Kidney epithelial cell (primary cell): ENCODE results near the gene MCM5. TPM values are rescaled to one million over a fixed set of nuclear protein-coding genes. Genes with fewer than 3 reads are reported as not detected.

Experiments used
- DNase-seq: peaks from one replicate; pipeline ENCODE4 v3.0.0-alpha.2; 2010; ENCODE audit warnings: low read depth
- H3K27me3 ChIP-seq: 2 replicates; pipeline ENCODE4 v1.6.0; 2011; ENCODE audit warnings: low read length; ENCODE audit not compliant: control insufficient read depth, insufficient read depth
- H3K36me3 ChIP-seq: 2 replicates; pipeline ENCODE4 v1.5.1; 2011; ENCODE audit warnings: low read length; ENCODE audit not compliant: control insufficient read depth, insufficient read depth
- H3K4me3 ChIP-seq: 2 replicates; pipeline ENCODE4 v1.5.1; 2011; ENCODE audit warnings: low read depth, mild to moderate bottlenecking, control low read depth, low read length
- total RNA-seq: library from RNA; depleted of rRNA; stranded (reverse); fragments of >200 nt; gene quantifications from 2 replicates; pipeline ENCODE4 v1.2.3, GENCODE V29; 2015
- TF ChIP-seq, protein P1 (sequence below): IDR thresholded peaks from 2 replicates; pipeline ENCODE4 v1.5.1; 2011; ENCODE audit warnings: mild to moderate bottlenecking, moderate library complexity, low read length, control low read depth, inconsistent platforms; ENCODE audit not compliant: insufficient read depth, poor library complexity, severe bottlenecking

Gene MCM5
- total RNA-seq, 1 donor from 2014 or later, result 34.6 TPM

DNA sequence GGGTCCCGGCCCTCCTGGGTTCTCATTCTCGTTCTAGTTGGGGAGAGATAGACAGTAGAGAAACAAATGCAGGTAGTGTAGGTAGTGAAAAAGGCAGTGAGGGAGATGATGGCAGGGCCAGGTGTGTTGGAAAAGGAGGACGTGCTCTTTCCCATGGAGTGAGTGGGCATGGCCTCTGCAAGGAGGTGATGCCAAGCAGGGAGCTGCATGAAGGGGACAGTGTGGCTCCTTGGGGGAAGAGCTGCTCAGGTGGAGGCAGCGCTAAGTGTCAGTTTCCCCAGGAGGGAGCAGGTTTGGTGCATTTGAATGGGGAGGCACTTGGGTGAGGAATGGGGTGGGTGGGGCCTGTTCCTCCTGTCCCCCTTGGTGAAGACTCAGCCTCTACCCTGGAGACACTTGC, 22.2 kb downstream of the MCM5 start:
- TF ChIP-seq, protein P1, sequence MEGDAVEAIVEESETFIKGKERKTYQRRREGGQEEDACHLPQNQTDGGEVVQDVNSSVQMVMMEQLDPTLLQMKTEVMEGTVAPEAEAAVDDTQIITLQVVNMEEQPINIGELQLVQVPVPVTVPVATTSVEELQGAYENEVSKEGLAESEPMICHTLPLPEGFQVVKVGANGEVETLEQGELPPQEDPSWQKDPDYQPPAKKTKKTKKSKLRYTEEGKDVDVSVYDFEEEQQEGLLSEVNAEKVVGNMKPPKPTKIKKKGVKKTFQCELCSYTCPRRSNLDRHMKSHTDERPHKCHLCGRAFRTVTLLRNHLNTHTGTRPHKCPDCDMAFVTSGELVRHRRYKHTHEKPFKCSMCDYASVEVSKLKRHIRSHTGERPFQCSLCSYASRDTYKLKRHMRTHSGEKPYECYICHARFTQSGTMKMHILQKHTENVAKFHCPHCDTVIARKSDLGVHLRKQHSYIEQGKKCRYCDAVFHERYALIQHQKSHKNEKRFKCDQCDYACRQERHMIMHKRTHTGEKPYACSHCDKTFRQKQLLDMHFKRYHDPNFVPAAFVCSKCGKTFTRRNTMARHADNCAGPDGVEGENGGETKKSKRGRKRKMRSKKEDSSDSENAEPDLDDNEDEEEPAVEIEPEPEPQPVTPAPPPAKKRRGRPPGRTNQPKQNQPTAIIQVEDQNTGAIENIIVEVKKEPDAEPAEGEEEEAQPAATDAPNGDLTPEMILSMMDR, result no peak
- DNase-seq, result no peak
- Histone ChIP-seq H3K27me3 (no peaks in the 10 kb centered on the region), H3K36me3 (peaks cover 3% of the 10 kb centered on the region), H3K4me3 (no peak overlapping the region)

DNA sequence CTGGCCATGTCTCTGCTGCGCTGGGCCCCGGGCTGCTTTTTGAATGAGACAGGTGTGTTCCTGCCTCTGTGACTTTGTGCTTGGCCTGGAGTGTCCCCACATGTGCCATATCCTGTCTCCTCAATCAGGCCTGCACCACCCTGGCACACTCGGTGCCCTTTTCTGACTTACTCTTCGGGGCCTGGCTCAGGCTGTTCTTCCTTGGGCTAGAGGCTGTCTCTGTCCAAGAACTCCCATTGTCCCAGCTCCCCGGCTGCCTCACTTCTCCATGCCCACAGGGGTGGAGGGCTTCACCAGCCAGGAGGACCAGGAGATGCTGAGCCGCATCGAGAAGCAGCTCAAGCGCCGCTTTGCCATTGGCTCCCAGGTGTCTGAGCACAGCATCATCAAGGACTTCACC, 23.0 kb downstream of the MCM5 start:
- no peak overlapping the region for H3K4me3 ChIP-seq
- TF ChIP-seq, protein P1, result no peak
- DNase-seq, result no peak
- H3K27me3 ChIP-seq, result no peaks in the 10 kb centered on the region
- peaks cover 3% of the 10 kb centered on the region for H3K36me3 ChIP-seq

DNA sequence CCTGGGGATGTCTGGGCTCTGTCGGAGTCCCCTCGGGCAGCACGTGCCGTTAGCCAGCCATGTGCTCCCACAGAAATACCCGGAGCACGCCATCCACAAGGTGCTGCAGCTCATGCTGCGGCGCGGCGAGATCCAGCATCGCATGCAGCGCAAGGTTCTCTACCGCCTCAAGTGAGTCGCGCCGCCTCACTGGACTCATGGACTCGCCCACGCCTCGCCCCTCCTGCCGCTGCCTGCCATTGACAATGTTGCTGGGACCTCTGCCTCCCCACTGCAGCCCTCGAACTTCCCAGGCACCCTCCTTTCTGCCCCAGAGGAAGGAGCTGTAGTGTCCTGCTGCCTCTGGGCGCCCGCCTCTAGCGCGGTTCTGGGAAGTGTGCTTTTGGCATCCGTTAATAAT, 24.1 kb downstream of the MCM5 start:
- TF ChIP-seq, protein P1, result no peak
- H3K27me3 ChIP-seq, result no peaks in the 10 kb centered on the region
- H3K4me3 ChIP-seq, result no peak overlapping the region
- no peak for DNase-seq
- H3K36me3 ChIP-seq, result peaks cover 3% of the 10 kb centered on the region

DNA sequence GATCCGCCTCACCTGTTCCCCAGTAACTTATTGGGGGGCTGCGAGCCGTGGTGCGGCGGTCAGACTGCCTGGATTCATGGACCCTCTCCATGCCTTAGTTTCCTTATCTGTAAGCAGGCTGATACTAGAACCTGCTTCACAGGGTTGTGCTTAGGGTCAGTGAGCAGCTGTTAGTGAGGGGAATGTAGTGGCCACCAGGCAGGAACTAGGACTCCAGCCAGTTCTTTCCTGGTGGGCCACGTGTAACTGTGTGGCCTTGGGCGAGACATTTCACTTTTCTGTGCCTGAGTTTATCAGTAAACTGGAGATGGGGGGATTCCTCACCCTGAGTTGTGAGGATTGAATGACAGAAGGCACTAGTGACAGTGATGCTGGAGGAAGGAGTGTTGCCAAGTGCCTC, 24.8 kb downstream of the MCM5 start:
- H3K36me3 ChIP-seq, result peaks cover 3% of the 10 kb centered on the region

DNA sequence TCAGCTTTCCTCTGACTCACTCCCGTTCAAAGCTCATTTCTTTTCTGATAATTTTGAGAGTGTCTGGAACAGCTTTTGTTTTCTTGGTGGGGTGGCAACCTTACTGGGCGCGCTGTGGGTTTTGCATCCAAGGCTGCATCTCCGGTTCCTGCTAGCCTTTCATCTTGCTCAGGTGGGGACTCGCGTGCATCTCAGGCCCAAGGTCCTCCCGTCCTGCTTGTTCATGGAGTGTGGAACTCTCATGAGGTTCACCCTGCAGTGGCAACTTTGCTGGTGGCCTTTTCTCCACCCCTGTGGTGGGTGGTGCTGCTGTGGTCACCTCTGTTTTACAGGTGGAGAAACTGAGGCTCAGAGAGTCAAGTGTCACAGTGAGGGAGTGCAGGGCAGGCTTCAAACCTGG, 25.6 kb downstream of the MCM5 start:
- H3K36me3 ChIP-seq, result peaks cover 1% of the 10 kb centered on the region
- TF ChIP-seq, protein P1, result no peak
- no peak overlapping the region for H3K4me3 ChIP-seq
- H3K27me3 ChIP-seq, result no peaks in the 10 kb centered on the region
- no peak for DNase-seq

More for the DNA sequence above, 24.8 kb downstream of the MCM5 start:
- H3K4me3 ChIP-seq, result no peak overlapping the region
- TF ChIP-seq, protein P1, result no peak
- DNase-seq, result no peak
- no peaks in the 10 kb centered on the region for H3K27me3 ChIP-seq

DNA sequence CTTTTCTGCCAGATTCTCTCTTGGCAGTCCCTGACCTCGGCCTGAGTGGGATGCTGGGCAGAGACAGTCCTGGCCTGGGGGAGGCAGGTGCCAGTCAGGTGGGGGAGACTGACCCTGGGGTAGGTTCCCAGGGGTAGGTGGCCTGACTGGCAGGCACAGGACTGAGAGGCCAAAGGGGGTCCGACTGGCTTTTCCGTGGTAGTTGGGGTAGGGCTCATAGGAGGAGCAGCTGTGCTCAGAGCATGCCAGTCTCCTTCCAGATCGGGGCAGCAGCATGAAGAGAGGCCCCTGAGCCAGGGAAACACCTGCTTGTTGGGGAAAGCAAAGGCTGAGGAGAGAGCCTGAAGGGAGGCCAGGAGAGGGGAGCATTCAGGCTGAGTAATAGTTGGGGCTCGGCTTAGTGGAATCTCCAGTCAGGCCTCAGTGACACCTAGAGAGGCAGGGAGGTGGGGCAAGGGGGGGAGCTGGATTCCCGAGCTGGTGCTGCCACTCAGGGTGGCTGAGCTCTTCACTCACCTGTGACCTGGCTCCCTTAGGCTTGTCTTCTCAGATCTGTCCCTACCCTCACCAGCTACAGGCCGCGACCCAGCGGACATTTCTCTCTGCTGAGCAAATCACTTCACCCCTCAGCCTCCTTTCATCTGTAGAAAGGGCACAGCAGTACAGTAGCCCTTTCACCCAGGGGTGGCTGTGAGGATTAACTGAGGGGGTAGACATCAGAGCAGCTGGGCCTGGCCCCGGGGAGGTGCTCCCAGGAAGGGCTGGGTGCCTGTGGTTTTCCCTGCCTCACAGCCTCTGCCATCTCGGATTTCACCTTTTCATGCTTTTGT, 26.2 kb downstream of the MCM5 start:
- no peak for DNase-seq
- H3K36me3 ChIP-seq, result peaks cover 1% of the 10 kb centered on the region
- H3K4me3 ChIP-seq, result no peak overlapping the region
- no peaks in the 10 kb centered on the region for H3K27me3 ChIP-seq
- TF ChIP-seq, protein P1, result no peak
